IMR-90 (cell line): ENCODE data around the gene ABCG8. TPM values are rescaled to one million over a fixed set of nuclear protein-coding genes. Genes with fewer than 3 reads are reported as not detected.

Experiments used
- ATAC-seq: fragments of 200-7000 bp; cut with Tn5 transposase; 2 replicates; pipeline ENCODE4 v1.9.1; 2020; ENCODE audit warnings: low read depth, mild to moderate bottlenecking, moderate library complexity
- BruUV-seq: library from RNA; stranded (reverse); fragments of 400-500 nt; replicated peaks from 2 replicates; lab custom pipeline; 2021; lab: Mats Ljungman, UMichigan
- CTCF ChIA-PET: fragments of 300-600 bp; formaldehyde crosslinking; extraction: SDS; loops from one replicate; lab custom pipeline; 2021; ENCODE audit warnings: antibody characterized with exemption; lab: Yijun Ruan, JAX
- POLR2A ChIA-PET: fragments of 300-600 bp; sonication (Branson Sonifier 250); formaldehyde crosslinking; loops from one replicate; lab custom pipeline; 2022; ENCODE audit warnings: antibody characterized with exemption; ENCODE audit not compliant: unreplicated experiment; lab: Charles Lee
- DNase-seq: peaks from one replicate; pipeline ENCODE4 v3.0.0; 2013
- H2AFZ ChIP-seq: replicated peaks from 2 replicates; pipeline ENCODE3; 2013; ENCODE audit warnings: low read length, mild to moderate bottlenecking; ENCODE audit not compliant: poor library complexity
- H2AK5ac ChIP-seq: 2 replicates; pipeline ENCODE4 v1.6.1; 2013; ENCODE audit warnings: low read depth, low read length, inconsistent platforms
- H2AK9ac ChIP-seq: replicated peaks from 2 replicates; pipeline ENCODE3; 2013; ENCODE audit warnings: mild to moderate bottlenecking, low read depth, low read length, moderate library complexity; ENCODE audit not compliant: poor library complexity
- H2BK120ac ChIP-seq: 2 replicates; pipeline ENCODE4 v1.6.1; 2013; ENCODE audit warnings: low read depth, low read length, inconsistent platforms
- H2BK15ac ChIP-seq: 3 replicates; pipeline ENCODE4 v1.6.1; 2013; ENCODE audit warnings: low read depth, low read length, inconsistent platforms
- H2BK20ac ChIP-seq: 2 replicates; pipeline ENCODE4 v1.6.1; 2013; ENCODE audit warnings: low read depth, mild to moderate bottlenecking, inconsistent platforms, low read length, moderate library complexity
- H2BK5ac ChIP-seq: 2 replicates; pipeline ENCODE4 v1.6.1; 2013; ENCODE audit warnings: mild to moderate bottlenecking, low read depth, low read length, inconsistent platforms; ENCODE audit not compliant: poor library complexity, severe bottlenecking
- H3K14ac ChIP-seq: replicated peaks from 2 replicates; pipeline ENCODE4 v1.6.1; 2013; ENCODE audit warnings: low read depth, low read length, inconsistent platforms
- H3K18ac ChIP-seq: 2 replicates; pipeline ENCODE4 v1.6.1; 2013; ENCODE audit warnings: low read depth, low read length, control low read depth
- H3K23ac ChIP-seq: 2 replicates; pipeline ENCODE4 v1.6.1; 2013; ENCODE audit warnings: low read depth, low read length, inconsistent platforms
- H3K27ac ChIP-seq: 2 replicates; pipeline ENCODE4 v1.5.1; 2013; ENCODE audit warnings: mild to moderate bottlenecking, control low read depth, low read length; ENCODE audit not compliant: insufficient read depth
- H3K27me3 ChIP-seq: 2 replicates; pipeline ENCODE4 v1.6.1; 2013; ENCODE audit warnings: low read length; ENCODE audit not compliant: control insufficient read depth, insufficient read depth
- H3K36me3 ChIP-seq: 2 replicates; pipeline ENCODE4 v1.6.1; 2013; ENCODE audit warnings: low read length, mixed read lengths; ENCODE audit not compliant: control insufficient read depth, insufficient read depth
- H3K4ac ChIP-seq: 2 replicates; pipeline ENCODE4 v1.6.1; 2013; ENCODE audit warnings: low read depth, low read length, inconsistent platforms
- H3K4me1 ChIP-seq: 2 replicates; pipeline ENCODE4 v1.6.1; 2013; ENCODE audit warnings: low read length, mixed read lengths; ENCODE audit not compliant: control insufficient read depth, insufficient read depth
- H3K4me2 ChIP-seq: 2 replicates; pipeline ENCODE4 v1.6.1; 2013; ENCODE audit warnings: low read depth, mild to moderate bottlenecking, control low read depth, low read length, moderate library complexity
- H3K4me3 ChIP-seq: 2 replicates; pipeline ENCODE4 v1.5.1; 2013; ENCODE audit warnings: low read depth, mild to moderate bottlenecking, control low read depth, low read length, moderate library complexity; ENCODE audit not compliant: insufficient read depth
- H3K56ac ChIP-seq: 2 replicates; pipeline ENCODE4 v1.6.1; 2013; ENCODE audit warnings: low read length, inconsistent platforms; ENCODE audit not compliant: insufficient read depth; ENCODE audit errors: extremely low read depth
- H3K79me1 ChIP-seq, 2 experiments: 2 replicates each; pipeline ENCODE4 v1.6.1; 2013; ENCODE audit warnings: low read length in 2 of 2, inconsistent platforms in 1 of 2, low read depth in 1 of 2
- H3K9ac ChIP-seq: 2 replicates; pipeline ENCODE4 v1.6.1; 2013; ENCODE audit warnings: low read depth, low read length, control low read depth
- H3K9me1 ChIP-seq: 2 replicates; pipeline ENCODE4 v1.6.1; 2013; ENCODE audit warnings: low read length, inconsistent platforms; ENCODE audit not compliant: insufficient read depth
- H3K9me3 ChIP-seq: 2 replicates; pipeline ENCODE4 v1.6.1; 2013; ENCODE audit warnings: low read length; ENCODE audit not compliant: control insufficient read depth, insufficient read depth
- H4K20me1 ChIP-seq: 2 replicates; pipeline ENCODE4 v1.6.1; 2013; ENCODE audit warnings: low read length, inconsistent platforms; ENCODE audit not compliant: insufficient read depth
- H4K5ac ChIP-seq: 2 replicates; pipeline ENCODE4 v1.6.1; 2013; ENCODE audit warnings: mild to moderate bottlenecking, low read depth, low read length, control low read depth
- H4K8ac ChIP-seq, 2 experiments: 2 replicates each; pipeline ENCODE4 v1.6.1; 2013; ENCODE audit warnings: low read depth in 2 of 2, low read length in 2 of 2, control low read depth in 1 of 2, inconsistent platforms in 1 of 2
- H4K91ac ChIP-seq: 2 replicates; pipeline ENCODE4 v1.6.1; 2013; ENCODE audit warnings: low read depth, low read length, inconsistent platforms; ENCODE audit not compliant: insufficient read depth
- BHLHE40 ChIP-seq: fragments of 150-350 bp; IDR thresholded peaks from 2 replicates; pipeline ENCODE4 v1.6.1; 2016; ENCODE audit warnings: mild to moderate bottlenecking, low read depth, low read length
- FOS ChIP-seq: fragments of 150-350 bp; IDR thresholded peaks from 2 replicates; pipeline ENCODE4 v1.6.1; 2016; ENCODE audit warnings: low read depth, low read length
- MAFK ChIP-seq: IDR thresholded peaks from 2 replicates; pipeline ENCODE4 v1.6.1; 2012; ENCODE audit warnings: low read depth, low read length, improper control_type of control experiment
- MAZ ChIP-seq: IDR thresholded peaks from 2 replicates; pipeline ENCODE4 v1.6.1; 2012; ENCODE audit warnings: low read depth, mild to moderate bottlenecking, low read length, improper control_type of control experiment, moderate library complexity, borderline replicate concordance
- RAD21 ChIP-seq: IDR thresholded peaks from 2 replicates; pipeline ENCODE4 v1.6.1; 2012; ENCODE audit warnings: low read length, improper control_type of control experiment
- RFX5 ChIP-seq: IDR thresholded peaks from 2 replicates; pipeline ENCODE4 v1.8.0; 2012; ENCODE audit warnings: low read depth, mild to moderate bottlenecking, low read length, moderate library complexity
- SMC3 ChIP-seq: fragments of 150-350 bp; IDR thresholded peaks from 2 replicates; pipeline ENCODE4 v1.6.1; 2016; ENCODE audit warnings: low read depth, mild to moderate bottlenecking, antibody characterized with exemption, low read length, moderate library complexity
- WGBS, 2 experiments: methylation state at CpG; one replicate each; pipeline versions ENCODE4 v1.1.5 to v1.1.7; 2013; ENCODE audit warnings: missing lambda C conversion rate in 2 of 2; ENCODE audit not compliant: insufficient read length in 1 of 2; ENCODE audit errors: extremely low coverage in 2 of 2; 5-methylcytosine and 5-hydroxymethylcytosine counted together
- dilution Hi-C: fragments of 300-500 bp; cut with HindIII; formaldehyde crosslinking; loops from one replicate; pipeline ENCODE4 v1.14.3; 2018; ENCODE audit warnings: low sequenced_read_pairs; ENCODE audit not compliant: unreplicated experiment
- in situ Hi-C: fragments of 300-500 bp; cut with MboI; formaldehyde crosslinking; loops from 3 replicates; pipeline ENCODE4 v1.14.3; 2019; ENCODE audit warnings: low sequenced_read_pairs, inconsistent platforms, mixed read lengths
- intact Hi-C: fragments of 100-400 bp; cut with micrococcal nuclease; formaldehyde crosslinking; loops from 2 replicates; pipeline ENCODE4 v1.10.0; 2022
- polyA plus RNA-seq, 3 experiments: library from polyadenylated mRNA; depleted of rRNA; stranded (reverse); fragments of >200 nt; gene quantifications; 2 replicates each; pipeline ENCODE4 v1.2.3, GENCODE V29; 2012; ENCODE audit warnings: low replicate concordance in 1 of 3
- total RNA-seq: library from RNA; depleted of rRNA; stranded (reverse); fragments of >200 nt; gene quantifications from 2 replicates; pipeline ENCODE4 v1.2.3, GENCODE V29; 2012
- TF ChIP-seq, protein P1 (sequence below): fragments of 150-350 bp; IDR thresholded peaks from 2 replicates; pipeline ENCODE4 v1.6.1; 2016; ENCODE audit warnings: low read depth, mild to moderate bottlenecking, low read length, moderate library complexity, borderline replicate concordance

The ABCG8 gene
- total and polyA plus RNA-seq, 2 of the 4 experiments (the other 2 are of a cell fraction), result not detected

- H3K4me2 ChIP-seq, result no peak overlapping the region
- no peak overlapping the region for H3K18ac ChIP-seq
- intact Hi-C loops (loop anchor here (10.0 kb wide), 1 partner anchor 58 kb away; no protein-coding TSS in a partner anchor), dilution Hi-C loops (no loop called here), in situ Hi-C loops (no loop called here)
- H2BK5ac ChIP-seq, result no peak overlapping the region
- no peak overlapping the region for H3K56ac ChIP-seq
- H3K4me1 ChIP-seq, result no peaks in the 10 kb centered on the region; the same call in 1 of the 2 replicates
- no peak overlapping the region for H3K4me3 ChIP-seq
- H3K9me1 ChIP-seq, result no peaks in the 10 kb centered on the region
- no peaks in the 10 kb centered on the region for H3K27me3 ChIP-seq
- no peak overlapping the region for H4K5ac ChIP-seq
- no peak overlapping the region for H3K14ac ChIP-seq
- H4K20me1 ChIP-seq, result no peaks in the 10 kb centered on the region
- 82% methylated on average over 6 of the region's 6 CpGs; no CpG with 5 or more reads in 1 of the 2 experiments for WGBS, 2 experiments
- CTCF ChIA-PET, result no interaction called here
- H4K91ac ChIP-seq, result no peak overlapping the region
- no peak overlapping the region; a peak in 1 of 4 replicates for H4K8ac ChIP-seq
- no peak overlapping the region for H2AK9ac ChIP-seq
- H3K9ac ChIP-seq, result no peak overlapping the region
- H2BK15ac ChIP-seq, result no peak overlapping the region
- peaks cover 12% of the 10 kb centered on the region for H3K36me3 ChIP-seq
- H3K4ac ChIP-seq, result no peak overlapping the region
- no peak overlapping the region for H2AFZ ChIP-seq
- no TSS peak for BruUV-seq
- no peak overlapping the region for H3K27ac ChIP-seq
- H2BK20ac ChIP-seq, result no peak overlapping the region
- no peak for ATAC-seq
- TF ChIP-seq BHLHE40 (no peak), RAD21 (no peak), MAZ (no peak), FOS (no peak), RFX5 (no peak), SMC3 (no peak), MAFK (no peak)
- TF ChIP-seq, protein P1, sequence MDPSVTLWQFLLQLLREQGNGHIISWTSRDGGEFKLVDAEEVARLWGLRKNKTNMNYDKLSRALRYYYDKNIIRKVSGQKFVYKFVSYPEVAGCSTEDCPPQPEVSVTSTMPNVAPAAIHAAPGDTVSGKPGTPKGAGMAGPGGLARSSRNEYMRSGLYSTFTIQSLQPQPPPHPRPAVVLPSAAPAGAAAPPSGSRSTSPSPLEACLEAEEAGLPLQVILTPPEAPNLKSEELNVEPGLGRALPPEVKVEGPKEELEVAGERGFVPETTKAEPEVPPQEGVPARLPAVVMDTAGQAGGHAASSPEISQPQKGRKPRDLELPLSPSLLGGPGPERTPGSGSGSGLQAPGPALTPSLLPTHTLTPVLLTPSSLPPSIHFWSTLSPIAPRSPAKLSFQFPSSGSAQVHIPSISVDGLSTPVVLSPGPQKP, result no peak
- no peak for DNase-seq
- H2BK120ac ChIP-seq, result no peak overlapping the region
- H3K9me3 ChIP-seq, result no peaks in the 10 kb centered on the region
- POLR2A ChIA-PET, result no interaction called here
- peaks cover 5 to 6% of the 10 kb centered on the region in 2 experiments; a peak in 2 of 4 replicates for H3K79me1 ChIP-seq
- no peak overlapping the region for H3K23ac ChIP-seq
- no peak overlapping the region for H2AK5ac ChIP-seq
These were observed 67.8 kb downstream of the ABCG8 start for GRCh38 chr2:43906448-43907109.
